ENCODE results near the gene SLC44A1.

SLC44A1 gene

GRCh38 chr9:105273731-105274130 is 29.3 kb downstream of the SLC44A1 start:
- DNase-seq (ENCODE audit: low spot score) = no peak

GRCh38 chr9:105275111-105275510 is 30.7 kb downstream of the SLC44A1 start:
- no peak for DNase-seq (ENCODE audit: low spot score)

GRCh38 chr9:105275938-105276337 is 31.5 kb downstream of the SLC44A1 start:
- no peak for DNase-seq (ENCODE audit: low spot score)

GRCh38 chr9:105278751-105279150 is 34.3 kb downstream of the SLC44A1 start:
- DNase-seq (ENCODE audit: low spot score) = no peak

- no peak for DNase-seq (ENCODE audit: low spot score)
These were observed 36.2 kb downstream of the SLC44A1 start for GRCh38 chr9:105280691-105281090.

- DNase-seq (ENCODE audit: low spot score) = no peak
These were observed 36.8 kb downstream of the SLC44A1 start for GRCh38 chr9:105281272-105281671.

- DNase-seq (ENCODE audit: low spot score) = no peak
These were observed 37.5 kb downstream of the SLC44A1 start for GRCh38 chr9:105281926-105282325.

- no peak for DNase-seq (ENCODE audit: low spot score)
These were observed 38.6 kb downstream of the SLC44A1 start for GRCh38 chr9:105282870-105283621.

- DNase-seq (ENCODE audit: low spot score) = no peak
These were observed 39.3 kb downstream of the SLC44A1 start for GRCh38 chr9:105283795-105284194.

GRCh38 chr9:105284463-105284862 is 40.0 kb downstream of the SLC44A1 start:
- no peak for DNase-seq (ENCODE audit: low spot score)

GRCh38 chr9:105286098-105286497 is 41.6 kb downstream of the SLC44A1 start:
- DNase-seq (ENCODE audit: low spot score) = no peak

GRCh38 chr9:105289305-105289704 is 44.9 kb downstream of the SLC44A1 start:
- no peak for DNase-seq (ENCODE audit: low spot score)

GRCh38 chr9:105290418-105290817 is 46.0 kb downstream of the SLC44A1 start:
- no peak for DNase-seq (ENCODE audit: low spot score)

GRCh38 chr9:105290954-105291353 is 46.5 kb downstream of the SLC44A1 start:
- DNase-seq (ENCODE audit: low spot score) = no peak

GRCh38 chr9:105291422-105291859 is 47.0 kb downstream of the SLC44A1 start:
- no peak for DNase-seq (ENCODE audit: low spot score)

- DNase-seq (ENCODE audit: low spot score) = no peak
These were observed 47.5 kb downstream of the SLC44A1 start for GRCh38 chr9:105291938-105292337.

GRCh38 chr9:105293408-105293807 is 49.0 kb downstream of the SLC44A1 start:
- DNase-seq (ENCODE audit: low spot score) = no peak

GRCh38 chr9:105295201-105295550 is 50.7 kb downstream of the SLC44A1 start:
- DNase-seq (ENCODE audit: low spot score) = no peak

GRCh38 chr9:105295986-105296385 is 51.5 kb downstream of the SLC44A1 start:
- no peak for DNase-seq (ENCODE audit: low spot score)

GRCh38 chr9:105296445-105296844 is 52.0 kb downstream of the SLC44A1 start:
- no peak for DNase-seq (ENCODE audit: low spot score)

GRCh38 chr9:105296877-105297287 is 52.4 kb downstream of the SLC44A1 start:
- peak; percentile 40 for DNase-seq (ENCODE audit: low spot score)

- DNase-seq (ENCODE audit: low spot score) = no peak
These were observed 53.1 kb downstream of the SLC44A1 start for GRCh38 chr9:105297442-105298075.

GRCh38 chr9:105299190-105299854 is 54.9 kb downstream of the SLC44A1 start:
- no peak for DNase-seq (ENCODE audit: low spot score)

Measured in SW480 (cell line).